RWPE1 (cell line): Measurements from ENCODE around the gene FAM118B.

ENCODE experiments used
- CTCF ChIA-PET: fragments of 350-600 bp; sonication (Branson Sonifier 250); formaldehyde crosslinking; extraction: SDS; loops from one replicate; lab custom pipeline; 2021; lab: Yijun Ruan, JAX
- POLR2A ChIA-PET: fragments of 400-600 bp; formaldehyde crosslinking; extraction: SDS; loops from one replicate; lab custom pipeline; 2020; ENCODE audit warnings: antibody characterized with exemption; ENCODE audit not compliant: low non-redundant PET; lab: Yijun Ruan, JAX
- DNase-seq: peaks from one replicate; pipeline ENCODE4 v3.0.0; 2012; ENCODE audit warnings: low spot score
- H3K27ac ChIP-seq: fragments of 450-650 bp; 2 replicates; pipeline ENCODE4 v1.5.1; 2017
- TF ChIP-seq, protein P1 (sequence below): fragments of 450-650 bp; conservative IDR thresholded peaks from 2 replicates; pipeline ENCODE4 v1.5.1; 2017; ENCODE audit warnings: low read depth, mild to moderate bottlenecking

The FAM118B gene

DNA sequence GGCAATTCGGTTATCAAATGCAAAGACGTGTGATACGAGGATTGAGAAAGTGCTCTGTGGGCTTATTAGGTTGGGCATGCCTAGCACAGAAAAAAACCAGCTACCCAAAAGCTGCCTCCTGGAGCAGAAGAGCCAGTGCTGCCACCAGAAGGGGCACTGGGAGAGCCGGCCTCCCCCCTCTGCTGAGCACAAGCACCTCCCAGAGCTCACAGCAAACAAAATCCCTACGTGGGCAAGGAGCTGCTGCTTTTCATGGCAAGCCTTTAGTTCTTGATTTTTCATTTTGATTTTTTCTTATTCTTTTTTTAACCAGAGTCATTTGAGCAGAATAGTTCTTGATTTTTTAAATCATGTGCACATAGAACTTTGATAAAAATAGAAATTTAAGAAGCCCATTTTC, 12.9 kb upstream of the FAM118B start:
- no peak for DNase-seq
- no peak overlapping the region for H3K27ac ChIP-seq
- ChIA-PET CTCF (interaction anchor here (0.6 kb wide), 1 partner anchor 36 kb away, joined by 3 read pairs; no protein-coding TSS in a partner anchor), POLR2A (no interaction called here)
- TF ChIP-seq, protein P1, sequence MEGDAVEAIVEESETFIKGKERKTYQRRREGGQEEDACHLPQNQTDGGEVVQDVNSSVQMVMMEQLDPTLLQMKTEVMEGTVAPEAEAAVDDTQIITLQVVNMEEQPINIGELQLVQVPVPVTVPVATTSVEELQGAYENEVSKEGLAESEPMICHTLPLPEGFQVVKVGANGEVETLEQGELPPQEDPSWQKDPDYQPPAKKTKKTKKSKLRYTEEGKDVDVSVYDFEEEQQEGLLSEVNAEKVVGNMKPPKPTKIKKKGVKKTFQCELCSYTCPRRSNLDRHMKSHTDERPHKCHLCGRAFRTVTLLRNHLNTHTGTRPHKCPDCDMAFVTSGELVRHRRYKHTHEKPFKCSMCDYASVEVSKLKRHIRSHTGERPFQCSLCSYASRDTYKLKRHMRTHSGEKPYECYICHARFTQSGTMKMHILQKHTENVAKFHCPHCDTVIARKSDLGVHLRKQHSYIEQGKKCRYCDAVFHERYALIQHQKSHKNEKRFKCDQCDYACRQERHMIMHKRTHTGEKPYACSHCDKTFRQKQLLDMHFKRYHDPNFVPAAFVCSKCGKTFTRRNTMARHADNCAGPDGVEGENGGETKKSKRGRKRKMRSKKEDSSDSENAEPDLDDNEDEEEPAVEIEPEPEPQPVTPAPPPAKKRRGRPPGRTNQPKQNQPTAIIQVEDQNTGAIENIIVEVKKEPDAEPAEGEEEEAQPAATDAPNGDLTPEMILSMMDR, result no peak

DNA sequence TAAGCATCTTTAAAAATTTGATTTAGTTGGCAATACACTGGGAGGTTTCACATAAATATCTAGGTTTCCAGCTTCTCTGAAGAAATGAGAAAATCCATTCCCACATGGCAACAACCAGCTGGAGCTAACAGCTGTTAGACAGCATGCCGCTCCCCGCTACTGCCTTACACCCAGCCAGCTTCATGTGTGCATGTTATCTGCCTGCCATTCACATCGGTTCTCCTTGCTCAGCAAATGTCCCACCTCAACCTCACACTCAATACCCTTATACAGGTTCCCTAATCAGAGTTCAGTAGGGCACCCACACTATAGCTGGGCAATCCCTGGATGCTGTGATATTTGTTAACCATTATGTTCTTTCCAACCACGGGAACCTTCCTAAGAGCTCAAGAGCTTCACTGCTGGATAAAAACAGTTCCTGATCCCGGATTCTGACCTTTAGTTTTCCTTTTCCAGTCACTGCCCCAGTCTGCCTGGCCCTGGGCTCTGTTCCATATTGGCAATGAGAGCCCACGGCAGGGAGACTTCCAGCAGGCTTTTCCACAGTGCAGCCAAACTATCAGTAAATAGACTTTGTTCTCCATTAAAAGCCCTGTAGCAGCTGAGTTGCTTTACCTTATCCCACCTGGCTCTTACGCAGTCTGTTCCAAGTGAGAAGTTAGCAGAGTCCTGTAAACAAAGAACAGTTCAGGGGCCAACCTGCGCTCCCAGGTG, 8.8 kb upstream of the FAM118B start:
- H3K27ac ChIP-seq, result no peak overlapping the region
- ChIA-PET POLR2A (no interaction called here), CTCF (interaction anchor here (0.5 kb wide), 1 partner anchor 14 kb away, joined by 3 read pairs; no protein-coding TSS in a partner anchor)
- TF ChIP-seq, protein P1, result no peak
- no peak for DNase-seq

DNA sequence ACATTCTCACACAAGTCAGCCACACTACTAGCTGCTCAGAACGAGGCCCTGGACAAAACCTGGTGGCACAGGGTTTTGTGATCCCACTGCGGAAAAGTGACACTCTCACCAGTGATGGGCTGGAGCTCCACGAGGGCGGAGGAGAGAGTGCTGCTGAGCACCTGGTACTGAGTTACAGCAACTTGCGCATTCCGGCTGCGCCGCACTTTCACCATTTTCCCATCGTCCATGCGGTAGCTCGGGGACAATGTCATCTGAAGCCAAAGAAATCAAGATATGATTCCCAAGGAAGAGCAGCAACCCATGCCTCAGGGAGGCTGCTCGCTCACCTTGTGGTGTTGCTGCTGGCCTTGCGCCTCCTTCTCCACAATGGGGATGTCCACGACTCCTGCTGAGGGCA, 6.2 kb upstream of the FAM118B start:
- DNase-seq, result no peak
- CTCF ChIA-PET, result no interaction called here
- POLR2A ChIA-PET, result interaction anchor here (0.6 kb wide), 1 partner anchor 55 kb away, joined by 3 read pairs; no protein-coding TSS in a partner anchor
- TF ChIP-seq, protein P1, result no peak
- no peak overlapping the region for H3K27ac ChIP-seq

DNA sequence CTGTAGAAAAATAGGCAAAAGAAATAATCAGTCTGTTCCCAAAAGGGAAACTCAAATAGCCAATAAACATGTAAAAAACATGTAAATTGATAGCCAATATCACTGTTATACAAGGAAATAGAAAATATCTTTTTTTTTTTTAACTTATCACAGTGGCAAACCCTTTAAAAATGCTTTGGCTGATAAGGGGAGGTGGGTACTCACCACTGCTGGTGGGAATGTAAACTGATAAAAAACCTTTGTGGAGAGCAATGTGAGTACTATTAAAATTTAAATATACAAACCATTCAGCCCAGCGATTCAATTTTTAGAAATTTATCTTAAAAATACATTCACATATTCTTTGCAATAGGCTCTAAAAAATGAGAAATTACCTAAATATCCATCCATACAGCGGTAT, 3.7 kb upstream of the FAM118B start:
- TF ChIP-seq, protein P1, result no peak
- no peak for DNase-seq
- H3K27ac ChIP-seq, result no peak overlapping the region
- ChIA-PET CTCF (no interaction called here), POLR2A (no interaction called here)

DNA sequence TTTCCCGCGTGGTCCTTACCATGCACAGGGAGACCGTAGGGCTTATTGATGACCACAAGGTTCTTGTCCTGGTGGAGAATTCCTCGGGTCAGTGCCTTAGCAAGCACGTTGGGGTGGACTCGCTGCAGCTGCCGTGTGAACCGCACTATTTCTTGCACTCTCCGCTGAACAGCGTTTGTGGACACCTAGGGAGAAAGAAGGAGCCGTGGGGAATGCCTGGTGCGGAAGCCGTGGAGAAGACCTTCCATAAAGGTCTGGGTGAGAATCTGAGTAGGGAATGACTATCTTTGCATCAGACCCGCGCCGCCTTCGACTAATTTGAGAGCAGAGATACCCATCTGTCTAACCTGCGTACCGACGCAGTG, 729 bp upstream of the FAM118B start:
- POLR2A ChIA-PET, result no interaction called here

DNA sequence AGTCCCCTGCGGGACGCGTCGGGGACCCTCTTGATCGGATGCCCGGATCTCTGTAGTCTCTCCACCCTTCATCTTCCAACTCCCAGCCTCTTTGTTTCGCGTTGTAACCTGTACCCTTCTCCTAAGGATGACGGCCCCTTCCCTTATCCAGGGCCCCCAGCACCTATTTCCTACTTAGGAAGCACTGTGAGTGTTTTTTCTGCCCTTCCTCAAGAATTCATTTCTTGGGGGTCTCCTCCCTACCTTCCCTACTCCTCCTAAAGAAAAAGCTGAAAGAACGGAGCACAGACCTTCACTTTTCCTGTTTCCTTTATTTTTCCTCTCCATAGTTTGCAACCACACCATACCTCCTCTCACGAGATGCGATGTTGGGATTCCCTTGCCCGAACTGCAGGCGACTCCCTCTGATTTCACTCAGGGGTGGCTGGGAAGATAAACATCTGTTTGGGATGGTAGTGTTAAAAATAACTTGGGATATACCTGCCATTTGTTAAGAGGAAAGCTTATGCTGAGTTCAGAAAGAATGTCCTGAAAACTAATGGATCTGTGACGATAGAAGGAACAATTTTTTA, 593 bp downstream of the FAM118B start:
- POLR2A ChIA-PET, result interaction anchor here (0.9 kb wide), 1 partner anchor 309 kb away, joined by 4 read pairs; the partner anchor contains the start of gene PUS3
- DNase-seq, result no peak
- peak overlapping the region; percentile 67 for H3K27ac ChIP-seq
- CTCF ChIA-PET, result interaction anchor here (0.6 to 1.2 kb wide), 5 partner anchors 87 to 1376 kb away, joined by 3 to 5 read pairs (median 4); no protein-coding TSS in a partner anchor
- TF ChIP-seq, protein P1, result no peak

More for the DNA sequence above, 729 bp upstream of the FAM118B start:
- CTCF ChIA-PET, result no interaction called here
- TF ChIP-seq, protein P1, result no peak
- peak; percentile 8 for DNase-seq
- H3K27ac ChIP-seq, result peak overlapping the region; percentile 67
